Hepatocyte (in vitro differentiated cells): ENCODE data around the gene PPP2R2B.

Experiments
- EZH2 ChIP-seq: fragments of 200-600 bp; sonication (generic); IDR thresholded peaks from 2 replicates; pipeline ENCODE4 v1.6.1; 2016; ENCODE audit warnings: antibody characterized with exemption, mild to moderate bottlenecking, borderline replicate concordance
- EZH2phosphoT487 ChIP-seq: fragments of 200-600 bp; sonication (generic); IDR thresholded peaks from one replicate; pipeline ENCODE4 v1.6.1; 2018; ENCODE audit warnings: antibody characterized with exemption, mild to moderate bottlenecking, low read depth, moderate library complexity; ENCODE audit not compliant: unreplicated experiment, severe bottlenecking
- TF ChIP-seq, protein P1 (sequence below): fragments of 200-600 bp; sonication (generic); IDR thresholded peaks from 2 replicates; pipeline ENCODE4 v1.5.1; 2016; ENCODE audit warnings: antibody characterized with exemption, mild to moderate bottlenecking; ENCODE audit not compliant: poor library complexity

DNA sequence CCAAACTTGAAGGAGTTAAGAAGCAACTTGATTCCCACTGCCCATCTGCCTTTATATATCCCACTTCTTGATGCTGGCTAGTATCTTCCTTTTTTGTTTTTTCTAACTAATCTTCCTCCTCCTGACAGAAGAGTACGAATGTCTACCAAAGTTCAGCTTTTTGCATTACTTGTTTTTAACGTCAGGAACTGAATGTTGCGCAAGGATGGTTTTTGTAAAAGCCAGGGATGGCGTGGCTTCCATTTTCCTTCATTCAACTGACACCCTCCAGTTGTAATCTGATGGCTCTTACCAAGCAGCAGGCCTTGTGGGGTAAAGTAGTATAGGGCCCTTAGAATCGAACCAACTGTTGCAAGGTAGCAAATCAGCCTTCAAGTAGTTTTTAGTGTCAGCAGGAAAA lies 291.8 kb downstream of the PPP2R2B start:
- TF ChIP-seq, protein P1, sequence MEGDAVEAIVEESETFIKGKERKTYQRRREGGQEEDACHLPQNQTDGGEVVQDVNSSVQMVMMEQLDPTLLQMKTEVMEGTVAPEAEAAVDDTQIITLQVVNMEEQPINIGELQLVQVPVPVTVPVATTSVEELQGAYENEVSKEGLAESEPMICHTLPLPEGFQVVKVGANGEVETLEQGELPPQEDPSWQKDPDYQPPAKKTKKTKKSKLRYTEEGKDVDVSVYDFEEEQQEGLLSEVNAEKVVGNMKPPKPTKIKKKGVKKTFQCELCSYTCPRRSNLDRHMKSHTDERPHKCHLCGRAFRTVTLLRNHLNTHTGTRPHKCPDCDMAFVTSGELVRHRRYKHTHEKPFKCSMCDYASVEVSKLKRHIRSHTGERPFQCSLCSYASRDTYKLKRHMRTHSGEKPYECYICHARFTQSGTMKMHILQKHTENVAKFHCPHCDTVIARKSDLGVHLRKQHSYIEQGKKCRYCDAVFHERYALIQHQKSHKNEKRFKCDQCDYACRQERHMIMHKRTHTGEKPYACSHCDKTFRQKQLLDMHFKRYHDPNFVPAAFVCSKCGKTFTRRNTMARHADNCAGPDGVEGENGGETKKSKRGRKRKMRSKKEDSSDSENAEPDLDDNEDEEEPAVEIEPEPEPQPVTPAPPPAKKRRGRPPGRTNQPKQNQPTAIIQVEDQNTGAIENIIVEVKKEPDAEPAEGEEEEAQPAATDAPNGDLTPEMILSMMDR = no peak
- TF ChIP-seq EZH2 (no peak), EZH2phosphoT487 (no peak)
